Astrocyte of the hippocampus (primary cell): Measurements from ENCODE around the gene SKA2.
A peak's percentile ranks its signal among the peaks of the same experiment; 100 is the strongest.
"Not testable (repeated sequence)": the region's sequence is repeated elsewhere in the genome, so short reads cannot be mapped to it uniquely, and the experiment has no call there.

ENCODE experiments used
- DNase-seq: peaks from one replicate; pipeline ENCODE4 v3.0.0; 2011; ENCODE audit warnings: low read depth, low spot score

Gene SKA2

GRCh38 chr17:59154721-59155438 is at the start of gene SKA2:
TSS of gene SKA2 (minus strand) at chr17:59155186. CDS start at chr17:59155163, 23 bp downstream.
- peak; percentile 100 for DNase-seq

GRCh38 chr17:59202320-59202719 is 47.3 kb upstream of the SKA2 start:
- no peak for DNase-seq

GRCh38 chr17:59199398-59199797 is 44.4 kb upstream of the SKA2 start:
- DNase-seq = no peak

- no peak for DNase-seq
Measured at GRCh38 chr17:59193336-59193862, 38.4 kb upstream of the SKA2 start.

GRCh38 chr17:59190806-59191205 is 35.8 kb upstream of the SKA2 start:
- DNase-seq = no peak

- DNase-seq = peak; percentile 8
Measured at GRCh38 chr17:59186850-59187249, 31.9 kb upstream of the SKA2 start.

GRCh38 chr17:59185997-59186396 is 31.0 kb upstream of the SKA2 start:
- DNase-seq = no peak

GRCh38 chr17:59181481-59181880 is 26.5 kb upstream of the SKA2 start:
- DNase-seq = no peak

GRCh38 chr17:59180626-59181025 is 25.6 kb upstream of the SKA2 start:
- no peak for DNase-seq

- not testable (repeated sequence) for DNase-seq
Measured at GRCh38 chr17:59179601-59180000, 24.6 kb upstream of the SKA2 start.

- no peak for DNase-seq
Measured at GRCh38 chr17:59178266-59178985, 23.4 kb upstream of the SKA2 start.

- no peak for DNase-seq
Measured at GRCh38 chr17:59175076-59175475, 20.1 kb upstream of the SKA2 start.

GRCh38 chr17:59174671-59175070 is 19.7 kb upstream of the SKA2 start:
- DNase-seq = no peak

- DNase-seq = no peak
Measured at GRCh38 chr17:59172436-59173004, 17.5 kb upstream of the SKA2 start.

- DNase-seq = peak; percentile 49
Measured at GRCh38 chr17:59167571-59168001, 12.6 kb upstream of the SKA2 start.

- peak; percentile 89 for DNase-seq
Measured at GRCh38 chr17:59165933-59166342, 11.0 kb upstream of the SKA2 start.

- DNase-seq = no peak
Measured at GRCh38 chr17:59161477-59161876, 6.5 kb upstream of the SKA2 start.

GRCh38 chr17:59160157-59161025 is 5.4 kb upstream of the SKA2 start:
- no peak for DNase-seq

- peak; percentile 99 for DNase-seq
Measured at GRCh38 chr17:59155439-59156177, 622 bp upstream of the SKA2 start, which contains the start of gene PRR11. TSS of gene PRR11 (plus strand) at chr17:59155746. CDS start at chr17:59169753, 14,007 bp downstream.

- peak; percentile 73 for DNase-seq
Measured at GRCh38 chr17:59154292-59154720, 680 bp downstream of the SKA2 start.

GRCh38 chr17:59152925-59153324 is 2.1 kb downstream of the SKA2 start:
- no peak for DNase-seq
